A549 (cell line): ENCODE data around the gene PDXK. TPM values are rescaled to one million over a fixed set of nuclear protein-coding genes. Genes with fewer than 3 reads are reported as not detected.

Experiments
- ATAC-seq, 2 experiments: fragments of 200-7000 bp in 1 of 2; fragments of >200 bp in 1 of 2; cut with Nextera tagmentation in 1 of 2; cut with Tn5 transposase in 1 of 2; 3 replicates each; pipeline versions ENCODE4 v1.8.0 to v1.9.1; 2018 to 2020; ENCODE audit warnings: mild to moderate bottlenecking in 1 of 2, moderate library complexity in 1 of 2
- CTCF ChIA-PET: fragments of 300-600 bp; sonication (Branson Sonifier 250); formaldehyde crosslinking; extraction: SDS; loops from one replicate; lab custom pipeline; 2021; ENCODE audit warnings: antibody characterized with exemption, inconsistent platforms; lab: Yijun Ruan, JAX
- POLR2A ChIA-PET: fragments of 350-600 bp; formaldehyde crosslinking; extraction: SDS; loops from one replicate; lab custom pipeline; 2021; ENCODE audit warnings: antibody characterized with exemption, inconsistent platforms; lab: Yijun Ruan, JAX
- DNase-seq, 2 experiments: peaks; one replicate each; pipeline versions ENCODE4 v3.0.0 to v3.0.0-alpha.2; 2011 to 2016; ENCODE audit warnings: low read depth in 1 of 2, low spot score in 1 of 2
- FAIRE-seq: peaks from 2 replicates; lab custom pipeline; 2011; peaks lifted over from hg19 to GRCh38; lab: Jason Lieb, UNC
- H3K27ac ChIP-seq, 2 experiments: fragments of >200 bp; sonication (Bioruptor Twin); formaldehyde crosslinking; 3 replicates each; pipeline ENCODE4 v1.5.1; 2016 to 2017
- H3K4me1 ChIP-seq: fragments of >200 bp; sonication (Bioruptor Twin); formaldehyde crosslinking; 3 replicates; pipeline ENCODE4 v1.6.1; 2016
- H3K4me2 ChIP-seq: fragments of >200 bp; sonication (Bioruptor Twin); formaldehyde crosslinking; 3 replicates; pipeline ENCODE4 v1.6.1; 2016
- H3K4me3 ChIP-seq: fragments of >200 bp; sonication (Bioruptor Twin); formaldehyde crosslinking; 3 replicates; pipeline ENCODE4 v1.5.1; 2016
- H3K9me3 ChIP-seq: fragments of >200 bp; sonication (Bioruptor Twin); formaldehyde crosslinking; 3 replicates; pipeline ENCODE4 v1.6.1; 2016
- ATOH8 ChIP-seq: fragments of 250-450 bp; sonication (Bioruptor Pico); IDR thresholded peaks from 2 replicates; pipeline ENCODE4 v1.5.0; 2020; ENCODE audit warnings: low read depth, mild to moderate bottlenecking, moderate library complexity
- EHMT2 ChIP-seq: fragments of 200-600 bp; sonication (generic); IDR thresholded peaks from 2 replicates; pipeline ENCODE4 v1.6.1; 2016; ENCODE audit warnings: antibody characterized with exemption, low read depth, mild to moderate bottlenecking, moderate library complexity
- FOSB ChIP-seq: fragments of 250-450 bp; sonication (Bioruptor Pico); IDR thresholded peaks from 2 replicates; pipeline ENCODE4 v1.5.0; 2020; ENCODE audit warnings: mild to moderate bottlenecking, moderate library complexity
- HMGXB4 ChIP-seq: fragments of 250-450 bp; sonication (Bioruptor Pico); IDR thresholded peaks from 2 replicates; pipeline ENCODE4 v1.5.0; 2021; ENCODE audit warnings: mild to moderate bottlenecking, moderate library complexity, borderline replicate concordance
- HOXA7 ChIP-seq: fragments of 250-450 bp; sonication (Bioruptor Pico); IDR thresholded peaks from 2 replicates; pipeline ENCODE4 v1.5.0; 2020; ENCODE audit warnings: mild to moderate bottlenecking, moderate library complexity
- HOXB13 ChIP-seq: fragments of 250-450 bp; sonication (Bioruptor Pico); IDR thresholded peaks from 2 replicates; pipeline ENCODE4 v1.5.0; 2020; ENCODE audit warnings: low read depth, mild to moderate bottlenecking, moderate library complexity
- HOXB5 ChIP-seq: fragments of 250-450 bp; sonication (Bioruptor Pico); IDR thresholded peaks from 2 replicates; pipeline ENCODE4 v1.5.0; 2020; ENCODE audit warnings: mild to moderate bottlenecking, moderate library complexity
- NFE2L2 ChIP-seq: fragments of 150-350 bp; conservative IDR thresholded peaks from 2 replicates; pipeline ENCODE4 v1.6.1; 2014; ENCODE audit warnings: low read length
- PBX3 ChIP-seq: IDR thresholded peaks from 2 replicates; pipeline ENCODE4 v1.6.1; 2012
- PHF8 ChIP-seq: fragments of 200-600 bp; sonication (generic); IDR thresholded peaks from 2 replicates; pipeline ENCODE4 v1.6.1; 2016; ENCODE audit warnings: low read depth, mild to moderate bottlenecking, antibody characterized with exemption, moderate library complexity, borderline replicate concordance
- RARB ChIP-seq: fragments of 250-450 bp; sonication (Bioruptor Pico); IDR thresholded peaks from 2 replicates; pipeline ENCODE4 v1.8.0; 2021; ENCODE audit warnings: mild to moderate bottlenecking, moderate library complexity
- SMC3 ChIP-seq: fragments of >200 bp; sonication (Bioruptor Twin); formaldehyde crosslinking; IDR thresholded peaks from 3 replicates; pipeline ENCODE4 v1.6.1; 2018; ENCODE audit warnings: inconsistent platforms
- USF2 ChIP-seq: fragments of 450-650 bp; IDR thresholded peaks from 2 replicates; pipeline ENCODE4 v1.6.1; 2014; ENCODE audit warnings: antibody characterized with exemption
- WGBS: methylation state at CpG from one replicate; pipeline ENCODE4 v1.1.6; 2017; ENCODE audit errors: missing lambda C conversion rate; 5-methylcytosine and 5-hydroxymethylcytosine counted together
- polyA plus RNA-seq, 4 experiments: library from polyadenylated mRNA; depleted of rRNA in 3 of 4; stranded (reverse); fragments of >200 nt; fragmentation: RNase III in 1 of 4; extraction: RNeasy Plus Mini Kit Qiagen cat#74134 plus additional on column Dnase treatment in 1 of 4; gene quantifications; 2 replicates in 3 of 4; 3 replicates in 1 of 4; pipeline ENCODE4 v1.2.3, GENCODE V29; 2011 to 2017
- TF ChIP-seq, protein P1 (sequence below): fragments of >200 bp; sonication (Bioruptor Twin); formaldehyde crosslinking; IDR thresholded peaks from 3 replicates; pipeline ENCODE4 v1.5.1; 2016

Gene PDXK
- polyA plus RNA-seq, 2 of the 4 experiments (the other 2 are of a cell fraction), result 220 to 292 TPM

- DNase-seq (no peak), FAIRE-seq (no peak), ATAC-seq (no peak)
- H3K4me3 ChIP-seq, result no peak overlapping the region
- H3K27ac ChIP-seq, result no peak overlapping the region
- WGBS, result 96% methylated on average over 18 of the region's 18 CpGs
- no peak for TF ChIP-seq PBX3
- no peak for TF ChIP-seq HOXA7 (CRISPR knock-in tag)
- TF ChIP-seq USF2, result no peak
- no peak for TF ChIP-seq RARB (CRISPR knock-in tag)
- TF ChIP-seq ATOH8 (CRISPR knock-in tag), result no peak
- TF ChIP-seq, protein P1, sequence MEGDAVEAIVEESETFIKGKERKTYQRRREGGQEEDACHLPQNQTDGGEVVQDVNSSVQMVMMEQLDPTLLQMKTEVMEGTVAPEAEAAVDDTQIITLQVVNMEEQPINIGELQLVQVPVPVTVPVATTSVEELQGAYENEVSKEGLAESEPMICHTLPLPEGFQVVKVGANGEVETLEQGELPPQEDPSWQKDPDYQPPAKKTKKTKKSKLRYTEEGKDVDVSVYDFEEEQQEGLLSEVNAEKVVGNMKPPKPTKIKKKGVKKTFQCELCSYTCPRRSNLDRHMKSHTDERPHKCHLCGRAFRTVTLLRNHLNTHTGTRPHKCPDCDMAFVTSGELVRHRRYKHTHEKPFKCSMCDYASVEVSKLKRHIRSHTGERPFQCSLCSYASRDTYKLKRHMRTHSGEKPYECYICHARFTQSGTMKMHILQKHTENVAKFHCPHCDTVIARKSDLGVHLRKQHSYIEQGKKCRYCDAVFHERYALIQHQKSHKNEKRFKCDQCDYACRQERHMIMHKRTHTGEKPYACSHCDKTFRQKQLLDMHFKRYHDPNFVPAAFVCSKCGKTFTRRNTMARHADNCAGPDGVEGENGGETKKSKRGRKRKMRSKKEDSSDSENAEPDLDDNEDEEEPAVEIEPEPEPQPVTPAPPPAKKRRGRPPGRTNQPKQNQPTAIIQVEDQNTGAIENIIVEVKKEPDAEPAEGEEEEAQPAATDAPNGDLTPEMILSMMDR, result no peak
- TF ChIP-seq HOXB5 (CRISPR knock-in tag), result no peak
- no peak for TF ChIP-seq NFE2L2
- no peak for TF ChIP-seq FOSB (CRISPR knock-in tag)
- no peak for TF ChIP-seq HMGXB4 (CRISPR knock-in tag)
- TF ChIP-seq SMC3, result no peak
- POLR2A ChIA-PET, result no interaction called here
- CTCF ChIA-PET, result interaction anchor here (2.3 kb wide), 1 partner anchor 14 kb away, joined by 6 read pairs; no protein-coding TSS in a partner anchor
- H3K4me1 ChIP-seq, result peaks cover 40% of the 10 kb centered on the region
- no peak overlapping the region for H3K4me2 ChIP-seq
- H3K9me3 ChIP-seq, result no peaks in the 10 kb centered on the region
Observed at GRCh38 chr21:43761886-43762285, 43.0 kb downstream of the PDXK start.

GRCh38 chr21:43762303-43763128 lies 43.6 kb downstream of the PDXK start:
- WGBS, result 91% methylated on average over 8 of the region's 15 CpGs
- no peak overlapping the region for H3K4me2 ChIP-seq
- H3K27ac ChIP-seq, result 0 out of 6 replicates have a peak overlapping the region, but pooled peaks of 1 of the 2 experiments have one; percentile 26
- ATAC-seq (no peak), FAIRE-seq (no peak), DNase-seq (no peak)
- H3K4me1 ChIP-seq, result peaks cover 43% of the 10 kb centered on the region
- ChIA-PET POLR2A (no interaction called here), CTCF (interaction anchor here (2.3 kb wide), 1 partner anchor 15 kb away, joined by 6 read pairs; no protein-coding TSS in a partner anchor)
- H3K4me3 ChIP-seq, result no peak overlapping the region
- TF ChIP-seq HOXB13 (no peak), EHMT2 (no peak), PHF8 (no peak)
- no peaks in the 10 kb centered on the region for H3K9me3 ChIP-seq
